ENCODE data around the gene HAUS8. TPM values are rescaled to one million over a fixed set of nuclear protein-coding genes. Genes with fewer than 3 reads are reported as not detected.
A peak's percentile ranks its signal among the peaks of the same experiment; 100 is the strongest.
"Not testable (repeated sequence)": the region's sequence is repeated elsewhere in the genome, so short reads cannot be mapped to it uniquely, and the experiment has no call there.

The HAUS8 gene
- total and polyA plus RNA-seq, 2 experiments from 2014 or later, result 11.5 to 14.2 TPM

GRCh38 chr19:17107546-17108452 lies 32.5 kb upstream of the HAUS8 start:
- Histone ChIP-seq H3K9me3 (ENCODE audit: low read depth) (no peaks in the 10 kb centered on the region), H3K36me3 (no peaks in the 10 kb centered on the region), H3K4me1 (ENCODE audit: low read depth) (peaks cover 3% of the 10 kb centered on the region), H3K27ac (no peak overlapping the region), H3K4me3 (no peak overlapping the region), H3K27me3 (no peaks in the 10 kb centered on the region)
- TF ChIP-seq CTCF (IDR thresholded peaks at IDR 0.05; ENCODE audit: low read depth, low read length), result no peak
- peak in 1 of 2 donors; percentile 98 for DNase-seq (ENCODE audit: low read depth in 1 of 2, low spot score in 1 of 2)

GRCh38 chr19:17106964-17107363 lies 31.7 kb upstream of the HAUS8 start:
- not testable (repeated sequence) for H3K27ac ChIP-seq; H3K36me3 ChIP-seq; H3K27me3 ChIP-seq; H3K4me1 ChIP-seq (ENCODE audit: low read depth); H3K4me3 ChIP-seq; H3K9me3 ChIP-seq (ENCODE audit: low read depth); DNase-seq (ENCODE audit: low read depth in 1 of 2, low spot score in 1 of 2)

- Histone ChIP-seq H3K27ac (no peak overlapping the region), H3K4me3 (no peak overlapping the region), H3K36me3 (no peaks in the 10 kb centered on the region), H3K9me3 (ENCODE audit: low read depth) (no peaks in the 10 kb centered on the region), H3K27me3 (no peaks in the 10 kb centered on the region), H3K4me1 (ENCODE audit: low read depth) (no peaks in the 10 kb centered on the region)
- no peak for DNase-seq (ENCODE audit: low read depth in 1 of 2, low spot score in 1 of 2)
- TF ChIP-seq CTCF (IDR thresholded peaks at IDR 0.05; ENCODE audit: low read depth, low read length), result no peak
Measured at GRCh38 chr19:17105556-17105955, 30.3 kb upstream of the HAUS8 start.

GRCh38 chr19:17104679-17105078 lies 29.4 kb upstream of the HAUS8 start:
- no peak for TF ChIP-seq CTCF (IDR thresholded peaks at IDR 0.05; ENCODE audit: low read depth, low read length)
- DNase-seq (ENCODE audit: low read depth in 1 of 2, low spot score in 1 of 2), result no peak
- Histone ChIP-seq H3K9me3 (ENCODE audit: low read depth) (no peaks in the 10 kb centered on the region), H3K4me3 (no peak overlapping the region), H3K36me3 (no peaks in the 10 kb centered on the region), H3K27ac (no peak overlapping the region), H3K27me3 (no peaks in the 10 kb centered on the region), H3K4me1 (ENCODE audit: low read depth) (no peaks in the 10 kb centered on the region)

GRCh38 chr19:17103177-17103576 lies 27.9 kb upstream of the HAUS8 start:
- peak in 1 of 2 donors; percentile 59 for DNase-seq (ENCODE audit: low read depth in 1 of 2, low spot score in 1 of 2)

More at GRCh38 chr19:17103177-17103576, 27.9 kb upstream of the HAUS8 start:
- Histone ChIP-seq H3K9me3 (ENCODE audit: low read depth) (no peaks in the 10 kb centered on the region), H3K4me3 (no peak overlapping the region), H3K27ac (no peak overlapping the region), H3K27me3 (no peaks in the 10 kb centered on the region), H3K4me1 (ENCODE audit: low read depth) (no peaks in the 10 kb centered on the region), H3K36me3 (no peaks in the 10 kb centered on the region)
- TF ChIP-seq CTCF (IDR thresholded peaks at IDR 0.05; ENCODE audit: low read depth, low read length), result peak; percentile 67
